HG03432 (cell line): Measurements from ENCODE around the gene MRPL23.
"Not testable (repeated sequence)": the region's sequence is repeated elsewhere in the genome, so short reads cannot be mapped to it uniquely, and the experiment has no call there.

Source experiments
- ATAC-seq: cut with Tn5 transposase; IDR thresholded peaks from one replicate; pipeline ENCODE4 v1.9.1; 2021; ENCODE audit warnings: mild to moderate bottlenecking, moderate library complexity; ENCODE audit not compliant: unreplicated experiment

Gene MRPL23

DNA sequence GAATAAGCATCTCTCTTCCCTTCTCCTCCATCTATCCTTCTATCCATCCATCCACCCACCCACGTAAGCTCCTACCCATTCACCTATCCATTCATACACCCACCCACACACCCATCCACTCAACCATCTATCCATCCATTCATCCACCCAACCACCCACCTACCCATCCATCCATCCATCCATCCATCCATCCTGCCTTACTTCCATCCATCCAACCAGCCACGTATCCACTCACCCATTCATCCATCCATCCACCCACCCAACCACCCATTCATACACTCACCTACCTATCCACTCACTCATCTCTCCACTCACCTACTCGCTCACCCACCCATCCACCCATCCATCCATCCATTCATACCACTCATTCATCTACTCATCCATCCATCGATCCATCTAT, 14.5 kb upstream of the MRPL23 start:
- ATAC-seq = no peak

DNA sequence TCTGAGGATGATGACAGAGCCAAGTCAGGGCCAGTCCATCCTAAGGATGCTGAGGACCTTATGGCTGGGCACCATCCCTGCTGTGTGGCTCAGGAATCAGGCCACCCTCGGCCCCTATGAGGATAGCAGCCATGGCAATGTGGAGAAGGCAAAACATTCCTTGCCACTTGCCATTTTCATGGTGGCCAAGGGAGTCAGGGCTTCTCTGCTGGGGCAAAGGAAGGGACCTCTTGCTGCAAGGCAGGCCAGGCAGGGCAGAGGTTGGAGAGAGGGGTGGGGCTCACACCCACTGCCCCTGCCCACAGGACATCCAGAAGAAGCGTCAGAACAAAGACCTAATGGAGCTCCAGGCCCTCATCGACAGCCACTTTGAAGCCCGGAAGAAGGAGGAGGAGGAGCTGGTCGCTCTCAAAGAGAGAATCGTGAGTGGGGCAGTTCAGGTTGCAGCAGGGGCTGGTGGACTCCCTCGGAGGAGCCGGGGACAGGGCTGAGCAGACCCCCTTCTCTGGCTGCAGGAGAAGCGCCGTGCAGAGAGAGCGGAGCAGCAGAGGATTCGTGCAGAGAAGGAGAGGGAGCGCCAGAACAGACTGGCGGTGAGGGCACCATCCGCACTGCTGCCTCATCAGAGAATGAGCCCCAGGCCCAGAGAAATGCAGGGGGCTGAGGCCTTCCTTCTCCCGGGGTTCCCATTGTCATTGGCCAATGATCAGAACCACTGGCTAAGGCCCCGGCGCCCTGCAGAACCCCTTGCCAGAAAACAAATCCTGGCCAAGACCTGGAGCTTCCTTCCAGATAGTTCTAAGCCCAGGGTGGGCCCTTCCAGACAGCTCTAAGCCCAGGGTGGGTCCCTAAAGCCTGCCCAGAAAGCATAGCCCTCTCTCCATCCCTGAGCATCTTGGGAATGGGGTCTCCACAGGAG, 13.5 kb upstream of the MRPL23 start:
- ATAC-seq = no peak

DNA sequence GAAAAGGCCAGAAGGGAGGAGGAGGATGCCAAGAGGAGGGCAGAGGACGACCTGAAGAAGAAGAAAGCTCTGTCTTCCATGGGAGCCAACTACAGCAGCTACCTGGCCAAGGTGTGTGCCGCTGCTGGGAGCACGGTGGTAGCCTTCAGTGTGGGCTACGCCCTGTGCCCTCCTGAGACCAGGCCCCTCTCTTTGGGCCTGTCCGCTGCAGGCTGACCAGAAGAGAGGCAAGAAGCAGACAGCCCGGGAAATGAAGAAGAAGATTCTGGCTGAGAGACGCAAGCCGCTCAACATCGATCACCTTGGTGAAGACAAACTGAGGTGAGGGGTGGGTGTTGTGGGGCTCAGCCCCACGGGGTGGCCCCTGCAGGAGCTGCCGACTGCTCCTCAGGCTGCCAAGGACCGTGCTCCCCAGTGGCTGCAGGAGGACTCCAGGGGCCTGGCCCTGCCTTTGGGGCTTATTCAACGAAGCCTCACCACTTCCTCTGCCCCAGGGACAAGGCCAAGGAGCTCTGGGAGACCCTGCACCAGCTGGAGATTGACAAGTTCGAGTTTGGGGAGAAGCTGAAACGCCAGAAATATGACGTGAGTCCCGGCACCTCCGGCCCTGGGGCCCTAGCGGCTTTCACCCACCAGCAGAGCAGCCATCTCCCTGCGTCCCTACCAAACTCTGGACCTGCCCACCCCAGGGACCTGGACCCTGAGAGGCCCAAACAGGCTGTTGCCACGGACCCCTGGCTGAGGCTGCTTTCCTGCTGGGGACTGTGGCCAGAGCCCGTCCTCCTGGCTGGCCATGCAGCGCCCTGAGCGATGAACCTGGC, 12.6 kb upstream of the MRPL23 start:
- no peak for ATAC-seq

DNA sequence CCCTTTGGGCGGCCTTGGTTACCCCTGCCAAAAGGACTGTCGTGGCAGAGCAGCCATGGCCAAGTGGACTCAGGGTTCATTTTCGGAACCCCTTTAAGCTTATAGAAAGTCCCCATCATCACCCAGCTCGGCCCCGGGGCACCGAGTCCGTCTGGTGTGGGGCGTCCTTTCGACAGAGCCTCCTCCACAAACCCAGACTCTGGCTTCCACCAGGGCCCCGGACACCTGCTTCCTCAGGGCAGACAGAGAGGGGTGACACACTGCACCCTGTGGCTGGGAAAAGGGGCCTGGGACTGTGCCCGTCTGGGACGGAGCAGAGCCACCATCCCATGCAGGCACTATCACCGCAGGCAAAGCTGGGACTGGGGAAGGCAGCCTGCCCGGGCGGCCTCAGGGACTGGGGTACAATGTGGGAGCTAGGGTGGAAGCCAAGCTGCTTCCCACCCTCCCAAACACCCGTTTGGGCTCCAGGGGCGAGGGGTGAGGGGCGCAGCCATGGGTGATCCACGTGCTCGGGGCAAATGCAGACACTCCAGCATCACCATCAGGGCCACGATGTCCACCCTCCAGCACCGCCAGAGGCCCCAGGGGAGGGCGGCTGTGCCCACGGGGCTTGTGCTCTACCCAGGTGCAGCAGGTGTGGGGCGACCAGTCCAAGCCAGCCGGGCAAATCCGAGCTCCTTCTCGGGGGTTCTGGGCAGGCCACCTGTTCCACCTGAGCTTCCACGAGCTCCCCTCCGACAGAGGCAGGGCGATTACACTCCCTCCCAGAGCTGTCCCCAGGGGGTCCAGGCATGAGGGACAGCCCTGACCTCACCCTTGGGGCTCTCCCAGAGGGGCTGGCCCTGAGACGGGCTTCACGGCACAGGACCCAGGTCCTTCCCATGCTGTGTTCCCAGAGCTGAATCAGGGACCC, 11.7 kb upstream of the MRPL23 start:
- no peak for ATAC-seq

DNA sequence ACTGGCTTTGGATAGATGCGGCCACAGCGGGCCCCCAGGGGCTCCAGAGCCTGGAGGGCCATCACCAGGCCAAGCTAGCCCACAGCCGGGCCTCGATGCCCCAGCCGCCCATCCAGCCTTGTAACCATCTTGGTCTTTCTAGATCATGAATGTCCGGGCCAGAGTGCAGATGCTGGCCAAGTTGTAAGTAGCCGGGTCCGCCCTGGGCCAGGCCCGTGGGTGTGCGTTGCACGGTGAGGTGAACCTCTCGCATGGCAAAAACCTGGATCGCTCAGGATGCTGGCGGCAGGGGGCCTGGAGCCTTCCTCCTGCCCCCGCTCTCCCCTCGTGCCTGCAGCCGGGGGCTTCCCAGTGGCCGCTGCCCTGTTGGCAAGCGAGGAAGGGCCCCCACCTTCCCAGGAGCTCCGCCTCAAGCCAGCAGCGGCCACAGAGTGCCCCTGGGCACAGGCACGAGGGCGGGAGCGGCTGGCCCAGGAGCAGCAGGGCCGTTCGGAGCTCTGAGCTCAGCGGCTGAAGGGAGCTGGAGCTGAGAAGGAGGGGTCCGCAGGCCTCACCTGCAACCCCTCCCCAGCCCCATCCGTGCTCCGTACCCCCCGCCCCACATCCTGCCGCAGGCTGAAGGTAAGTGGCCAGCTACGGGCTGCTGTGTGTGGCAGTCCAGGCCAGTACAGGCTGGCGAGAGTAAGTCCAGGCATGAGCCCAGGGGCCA, 10.9 kb upstream of the MRPL23 start:
- no peak for ATAC-seq

DNA sequence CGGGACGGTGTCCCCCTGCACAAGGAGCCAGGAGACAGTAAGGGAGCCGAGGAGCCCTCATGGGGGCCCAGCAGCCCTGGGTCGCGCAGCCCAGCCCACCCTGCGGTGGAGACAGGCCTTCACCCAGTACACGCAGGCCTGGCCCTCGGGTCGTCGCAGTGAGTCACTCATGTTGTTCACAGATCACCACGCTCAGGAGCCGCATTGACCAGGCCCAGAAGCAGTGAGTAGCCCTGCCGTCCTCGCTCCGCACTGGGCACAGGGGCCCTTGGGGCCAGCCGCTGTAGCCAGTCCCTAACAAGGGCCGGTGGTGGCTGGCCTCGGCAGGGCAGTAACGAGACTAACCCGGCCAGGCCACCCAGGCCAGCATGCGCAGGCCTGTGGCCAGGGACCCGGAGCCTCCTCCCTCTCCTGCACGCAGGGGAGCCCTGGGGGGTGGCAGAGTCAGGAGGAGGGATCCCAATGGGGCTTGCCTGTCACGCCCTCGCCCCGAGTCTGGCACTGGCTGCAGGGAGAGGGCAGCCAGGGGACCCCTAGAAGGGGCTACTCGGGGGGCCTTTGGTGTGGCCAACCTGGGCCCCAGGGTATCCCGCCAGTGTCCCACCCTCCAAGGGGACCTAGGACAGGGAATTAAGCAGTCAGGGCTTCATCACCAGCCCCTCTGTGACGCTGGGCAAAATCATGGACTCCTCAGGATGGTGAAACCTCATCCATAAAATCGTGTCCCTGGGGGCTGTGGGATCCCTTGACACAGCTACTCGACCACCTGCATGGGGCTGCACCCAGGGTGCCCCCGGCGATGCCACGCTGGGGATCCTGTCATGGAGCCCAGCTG, 10.1 kb upstream of the MRPL23 start:
- ATAC-seq = no peak

DNA sequence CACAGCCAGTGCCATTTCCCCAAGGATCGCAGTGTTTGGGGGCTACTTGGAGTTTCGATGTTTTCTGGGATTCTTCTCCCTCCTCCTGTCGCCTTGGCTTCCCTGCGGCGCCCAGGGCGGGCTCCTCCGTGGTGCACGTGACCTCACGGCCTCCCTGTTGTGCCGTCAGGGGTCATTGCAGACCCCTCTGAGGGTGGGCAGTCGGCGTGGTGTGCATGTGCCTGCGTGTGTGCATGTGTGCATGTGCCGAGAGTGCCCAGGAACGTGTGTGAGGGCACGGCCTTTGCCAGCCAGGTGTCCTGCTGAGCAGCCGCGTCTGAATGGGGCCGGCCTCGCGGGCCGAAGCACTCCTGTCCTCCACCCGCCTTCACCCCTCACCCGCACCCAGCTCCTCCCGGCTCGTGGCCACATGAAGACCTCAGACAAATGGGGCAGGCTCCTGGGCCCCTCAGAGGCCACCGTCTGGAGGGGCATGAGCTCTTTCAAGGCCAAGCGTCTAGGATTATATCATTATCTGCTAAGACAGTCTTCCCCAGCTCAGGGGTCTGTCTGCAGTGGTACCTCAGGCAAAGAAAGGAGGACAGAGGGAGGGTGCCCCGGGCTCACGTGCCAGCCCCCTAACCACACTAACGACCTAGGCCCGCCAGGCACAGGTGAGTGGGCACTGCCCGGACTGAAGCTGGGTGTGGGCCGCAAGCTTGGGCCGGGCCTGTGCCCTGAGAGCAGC, 9.4 kb upstream of the MRPL23 start:
- ATAC-seq = no peak

DNA sequence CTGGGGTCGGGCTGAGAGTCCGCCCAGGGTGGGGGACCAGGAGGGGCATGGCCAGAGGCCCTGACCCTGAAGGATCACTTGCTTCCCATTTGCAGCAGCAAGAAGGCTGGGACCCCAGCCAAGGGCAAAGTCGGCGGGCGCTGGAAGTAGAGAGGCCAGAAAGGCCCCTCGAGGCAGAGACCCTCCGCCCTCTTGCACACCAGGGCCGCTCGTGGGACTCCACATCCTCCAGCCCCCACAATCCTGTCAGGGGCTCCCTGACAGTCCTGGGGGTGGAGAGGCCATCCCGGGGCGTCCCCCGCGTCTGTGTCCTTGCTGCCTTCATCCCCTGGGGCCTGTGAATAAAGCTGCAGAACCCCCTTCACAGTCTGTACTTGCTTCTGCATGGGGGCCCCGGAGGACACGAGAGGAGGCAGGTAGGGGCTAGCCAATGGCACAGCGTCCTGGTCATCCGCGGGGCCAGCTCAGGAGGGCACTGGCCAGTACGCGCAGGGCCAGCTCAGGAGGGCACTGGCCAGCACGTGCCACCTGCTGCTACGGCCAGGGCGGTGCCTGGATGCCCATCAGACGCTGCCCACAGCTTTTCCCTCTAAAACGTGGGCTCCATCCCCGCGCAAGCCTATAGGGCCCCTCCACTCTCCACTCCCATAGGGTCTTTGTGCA, 8.7 kb upstream of the MRPL23 start:
- no peak for ATAC-seq

DNA sequence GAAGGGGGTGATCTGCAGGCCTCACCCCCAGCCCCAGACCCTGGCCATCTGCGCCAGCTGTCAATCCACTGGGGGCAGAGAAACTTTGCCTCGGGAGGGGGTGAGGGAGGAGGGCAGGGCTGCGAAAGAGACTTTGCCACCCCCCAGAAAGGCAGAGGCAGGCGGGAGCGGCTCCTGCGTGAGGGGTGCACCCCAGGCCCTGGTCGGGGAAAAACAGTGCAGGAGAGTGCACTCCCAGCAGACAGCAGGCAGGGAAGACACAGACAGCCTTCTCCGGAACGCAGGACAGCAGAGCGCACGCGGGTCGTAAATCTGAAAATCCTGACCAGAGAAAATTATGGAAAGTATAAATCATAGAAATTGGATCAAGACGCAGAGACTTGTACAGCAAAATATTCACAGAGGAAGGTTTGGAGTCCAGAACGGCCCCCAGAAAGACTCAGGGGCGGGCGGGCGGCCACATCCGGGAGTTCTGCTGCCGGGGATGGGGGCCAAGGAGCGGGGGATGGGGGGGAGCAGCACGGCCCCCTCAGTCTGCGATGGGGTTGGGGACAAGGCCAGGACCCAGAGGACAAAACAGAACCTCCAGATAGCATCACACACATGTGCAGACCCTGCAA, 8.0 kb upstream of the MRPL23 start:
- ATAC-seq = no peak

DNA sequence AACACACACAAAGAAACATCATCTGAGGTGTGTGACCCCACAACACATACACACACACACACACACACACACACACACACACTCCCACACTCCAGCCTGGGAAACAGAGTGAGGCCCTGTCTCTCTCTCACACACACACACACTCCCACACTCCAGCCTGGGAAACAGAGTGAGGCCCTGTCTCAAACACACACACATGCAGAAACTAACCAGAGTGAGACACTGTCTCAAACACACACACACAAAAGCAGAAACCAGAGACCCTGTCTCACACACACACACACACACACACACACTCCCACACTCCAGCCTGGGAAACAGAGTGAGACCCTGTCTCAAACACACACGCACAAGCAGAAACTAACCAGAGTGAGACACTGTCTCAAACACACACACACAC, 7.3 kb upstream of the MRPL23 start:
- not testable (repeated sequence) for ATAC-seq

DNA sequence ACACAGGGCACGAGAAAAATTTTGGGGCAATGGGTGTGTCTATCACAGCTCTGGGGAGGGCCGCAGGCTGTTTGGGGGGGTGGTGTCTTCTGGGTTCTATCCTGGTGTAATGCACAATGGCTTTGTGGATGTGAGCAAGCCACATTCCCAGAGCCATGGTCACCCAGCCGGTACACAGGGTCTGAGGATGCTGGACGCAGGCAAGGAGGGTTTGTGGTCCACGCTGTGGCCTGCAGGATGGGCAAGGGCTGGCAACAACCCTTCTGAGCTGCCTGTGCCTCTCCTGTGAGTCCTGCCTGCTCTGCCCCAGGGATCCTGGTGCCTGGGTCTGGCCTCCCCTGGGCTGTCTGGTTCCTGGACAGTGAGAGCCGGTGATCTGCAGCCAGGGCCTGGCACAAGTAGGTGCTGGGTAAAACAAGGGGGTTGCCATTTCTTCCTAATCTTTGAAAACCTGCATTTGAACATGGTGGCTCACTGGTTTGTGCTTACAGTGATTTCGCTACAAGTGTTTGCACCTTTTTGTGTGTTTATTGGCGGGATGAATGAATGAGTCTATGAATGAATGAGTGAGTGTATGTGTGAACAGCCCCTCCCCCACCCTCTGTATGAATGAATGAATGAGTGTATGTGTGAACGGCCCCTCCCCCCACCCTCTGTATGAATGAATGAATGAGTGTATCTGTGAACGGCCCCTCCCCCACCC, 4.4 kb upstream of the MRPL23 start:
- no peak for ATAC-seq

DNA sequence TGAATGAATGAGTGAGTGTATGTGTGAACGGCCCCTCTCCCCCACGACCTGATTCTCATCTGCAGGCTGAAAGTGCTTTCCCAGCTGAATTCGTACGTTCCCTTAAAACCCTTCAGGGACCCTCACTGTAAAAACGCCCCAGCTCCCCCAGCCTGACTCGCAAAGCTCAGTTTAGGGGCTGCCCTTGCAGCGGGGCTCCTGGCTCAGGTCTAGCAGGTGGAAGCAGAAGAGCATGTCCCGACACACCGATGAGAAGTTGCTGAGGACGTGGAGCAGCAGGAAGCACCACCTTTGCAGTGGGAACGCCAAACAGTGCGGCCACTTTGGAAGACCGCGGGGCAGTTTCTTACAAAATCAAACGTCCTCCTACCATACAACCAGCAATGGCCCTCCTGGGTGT, 3.6 kb upstream of the MRPL23 start:
- ATAC-seq = no peak

DNA sequence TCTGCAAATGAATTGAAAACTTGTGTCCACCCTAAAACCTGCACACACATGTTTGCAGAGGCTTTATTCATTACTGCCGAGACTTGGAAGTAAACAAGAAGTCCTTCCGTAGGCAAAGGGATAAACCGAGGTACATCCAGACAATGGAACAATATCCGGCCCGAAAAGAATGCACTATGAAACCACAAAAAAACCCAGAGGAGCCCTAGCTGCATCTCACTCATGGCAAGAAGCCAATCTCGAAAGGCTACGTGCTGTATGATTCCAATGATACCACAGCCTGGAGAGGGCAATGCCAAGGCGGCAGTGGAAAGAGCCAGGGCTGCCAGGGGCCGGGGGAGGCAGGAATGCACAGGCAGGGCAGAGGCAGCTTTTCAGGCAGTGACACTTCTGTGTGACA, 3.2 kb upstream of the MRPL23 start:
- no peak for ATAC-seq

DNA sequence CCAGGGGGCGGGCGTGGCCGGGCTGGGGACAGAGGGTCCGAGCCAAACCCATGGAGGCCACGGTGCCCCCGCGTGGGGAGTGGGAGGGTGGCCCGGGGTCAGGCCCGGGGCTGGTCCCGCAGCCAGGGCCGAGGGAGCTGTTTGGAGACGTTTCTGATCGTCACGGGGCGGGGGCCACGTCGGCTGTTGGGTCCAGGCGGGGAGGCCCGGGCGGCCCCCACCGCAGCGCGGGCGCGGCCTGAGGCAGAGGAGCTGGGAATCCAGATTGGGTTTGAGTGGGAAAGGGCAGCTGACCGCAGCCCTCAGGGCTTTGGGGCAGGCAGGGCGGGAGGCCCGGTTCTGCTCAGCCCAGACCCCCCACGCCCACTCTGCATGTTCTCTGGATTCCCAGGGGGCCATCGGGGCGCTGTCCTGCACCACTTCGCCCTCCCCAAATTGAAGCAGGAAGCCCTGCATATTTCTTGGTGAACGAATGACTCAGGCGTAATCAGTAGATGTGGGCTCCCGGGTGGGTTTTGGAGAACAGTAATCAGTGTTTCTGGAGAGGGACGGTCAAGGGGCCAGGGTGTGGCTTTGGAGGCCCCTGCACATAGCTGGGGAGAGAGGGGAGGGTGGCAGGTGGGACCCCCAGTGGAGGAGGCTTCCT, 583 bp downstream of the MRPL23 start:
- peak; percentile 27 for ATAC-seq

DNA sequence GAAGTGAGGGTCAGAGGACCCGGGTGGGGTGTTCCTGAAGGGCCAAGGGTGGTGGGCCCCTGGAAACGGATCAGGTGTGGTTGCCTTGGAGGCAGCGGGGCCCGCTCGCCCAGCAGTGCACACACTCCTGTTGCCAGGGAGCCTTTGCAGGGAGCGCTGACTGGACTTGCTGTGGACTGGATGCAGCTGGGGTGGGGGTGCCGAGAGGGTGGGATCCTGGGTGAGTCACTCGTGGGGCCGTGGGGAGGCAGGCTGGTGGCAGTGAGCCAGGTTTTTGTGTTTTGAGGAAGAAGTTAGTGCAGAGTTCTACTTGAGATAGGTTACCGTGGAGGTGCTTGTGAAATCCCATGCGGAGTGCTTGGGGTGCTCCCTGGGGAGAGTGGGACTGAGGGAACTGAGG, 1.3 kb downstream of the MRPL23 start:
- ATAC-seq = no peak

DNA sequence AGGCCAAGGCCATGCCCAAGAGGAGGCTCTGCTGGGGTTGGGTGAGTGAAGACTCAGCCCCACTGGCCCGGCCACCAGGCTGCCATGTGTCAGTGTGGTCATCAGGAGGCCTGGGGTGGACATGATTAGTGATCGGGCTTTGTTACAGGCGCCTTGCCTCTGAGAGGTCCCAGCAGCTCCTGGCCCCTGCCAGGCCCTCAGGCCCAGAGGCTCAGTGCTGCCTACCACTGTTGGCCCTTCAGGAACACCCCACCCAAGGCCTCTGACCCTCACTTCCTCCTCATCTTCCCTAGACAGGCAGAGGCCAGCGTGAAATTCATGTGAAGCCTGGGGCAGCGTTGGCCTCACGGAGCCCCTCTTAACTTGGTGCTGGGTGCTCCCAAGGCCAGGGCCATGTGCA, 2.2 kb downstream of the MRPL23 start:
- ATAC-seq = no peak

DNA sequence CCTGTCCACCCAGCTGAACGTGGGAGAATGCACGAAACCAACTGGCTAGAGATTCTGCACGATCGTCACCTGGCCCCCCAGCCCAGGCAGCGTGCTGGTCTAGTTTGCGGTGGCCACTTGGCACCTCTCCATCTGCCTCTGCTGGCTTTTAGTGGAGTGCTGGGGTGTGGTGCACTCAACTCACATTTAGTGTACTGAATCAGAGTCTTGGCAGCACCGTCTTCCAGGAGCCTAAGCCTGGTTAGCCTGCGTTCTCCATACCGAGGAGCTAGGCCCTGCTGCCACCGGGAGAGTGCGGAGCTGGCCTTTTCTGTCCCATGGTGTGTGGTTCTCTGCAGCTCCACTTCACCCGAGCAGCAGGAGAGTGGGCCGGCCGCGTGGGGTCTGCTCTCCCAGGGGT, 2.8 kb downstream of the MRPL23 start:
- no peak for ATAC-seq
